Testis (tissue), 2 donors: Measurements from ENCODE around the gene GRAMD1B.

ENCODE experiments used
- CTCF ChIP-seq, 3 experiments: fragments of 450-650 bp in 2 of 3; fragments of 200-600 bp in 1 of 3; sonication (generic) in 1 of 3; IDR thresholded peaks; one replicate each; pipeline ENCODE4 v1.5.1; 2016 to 2019; ENCODE audit warnings: antibody characterized with exemption in 3 of 3, mild to moderate bottlenecking in 2 of 3, moderate library complexity in 1 of 3
- POLR2A ChIP-seq: fragments of 450-650 bp; IDR thresholded peaks from one replicate; pipeline ENCODE4 v1.6.1; 2017; ENCODE audit warnings: antibody characterized with exemption, mild to moderate bottlenecking, moderate library complexity

- TF ChIP-seq CTCF (IDR thresholded peaks at IDR 0.05) (no peak), POLR2A (no peak)
Observed at GRCh38 chr11:123382555-123383074, 47.5 kb upstream of the GRAMD1B start.
